Hindlimb muscle (tissue), 1 donor: ENCODE results near the gene ANKRD61. TPM values are rescaled to one million over a fixed set of nuclear protein-coding genes. Genes with fewer than 3 reads are reported as not detected.
"Not testable (repeated sequence)": the region's sequence is repeated elsewhere in the genome, so short reads cannot be mapped to it uniquely, and the experiment has no call there.

Source experiments
- DNase-seq: peaks from one replicate; pipeline ENCODE4 v3.0.0-alpha.2; 2013
- polyA plus RNA-seq: library from polyadenylated mRNA; unstranded; fragments of 120-200 nt; gene quantifications from one replicate; pipeline ENCODE4 v1.2.1, GENCODE V29; 2013; ENCODE audit not compliant: insufficient read length

ANKRD61 gene
- polyA plus RNA-seq, 1 donor, result 1.7 TPM

- DNase-seq, result no peak
Measured at GRCh38 chr7:6032167-6032566, 991 bp downstream of the ANKRD61 start.

DNA sequence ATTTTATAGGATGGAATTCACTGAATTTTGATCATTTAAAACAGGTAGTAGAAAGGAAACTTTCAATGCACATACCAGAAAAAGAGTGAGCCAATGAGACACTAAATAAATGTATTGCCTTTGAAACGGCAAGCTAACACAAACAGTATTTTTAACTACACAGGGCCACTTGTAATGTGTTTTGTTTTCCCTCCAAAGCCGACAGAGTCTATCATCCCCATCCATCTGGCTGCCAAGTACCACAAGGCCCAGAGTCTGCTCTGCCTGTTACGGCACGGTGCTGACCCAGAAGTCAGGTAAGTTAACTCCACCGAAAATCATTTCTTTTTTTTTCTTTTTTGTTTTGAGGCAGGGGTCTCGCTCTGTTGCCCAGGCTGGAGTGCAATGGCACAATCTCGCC lies 1.5 kb downstream of the ANKRD61 start:
- DNase-seq, result no peak

GRCh38 chr7:6035165-6035564 lies 4.0 kb downstream of the ANKRD61 start:
- no peak for DNase-seq

DNA sequence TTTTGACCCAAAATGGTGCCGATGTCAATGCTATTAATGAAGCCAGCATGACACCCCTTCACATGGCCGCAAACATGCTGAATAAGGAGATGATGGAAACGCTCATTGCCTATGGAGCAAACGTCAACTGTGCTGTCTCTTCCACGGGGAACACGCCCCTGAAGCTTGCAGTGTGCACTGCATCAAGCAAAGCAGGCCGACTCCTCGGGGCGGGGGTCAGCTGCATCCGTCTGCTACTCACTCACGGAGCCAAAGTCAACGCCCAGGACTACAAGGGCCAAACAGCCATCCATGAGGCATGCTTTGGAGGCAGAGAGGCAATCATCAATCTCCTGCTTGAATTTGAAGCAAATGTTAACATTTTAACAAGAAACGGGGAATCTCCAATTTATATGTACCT lies 4.5 kb downstream of the ANKRD61 start:
- no peak for DNase-seq

- no peak for DNase-seq
Measured at GRCh38 chr7:6049780-6050179, 18.6 kb downstream of the ANKRD61 start.

DNA sequence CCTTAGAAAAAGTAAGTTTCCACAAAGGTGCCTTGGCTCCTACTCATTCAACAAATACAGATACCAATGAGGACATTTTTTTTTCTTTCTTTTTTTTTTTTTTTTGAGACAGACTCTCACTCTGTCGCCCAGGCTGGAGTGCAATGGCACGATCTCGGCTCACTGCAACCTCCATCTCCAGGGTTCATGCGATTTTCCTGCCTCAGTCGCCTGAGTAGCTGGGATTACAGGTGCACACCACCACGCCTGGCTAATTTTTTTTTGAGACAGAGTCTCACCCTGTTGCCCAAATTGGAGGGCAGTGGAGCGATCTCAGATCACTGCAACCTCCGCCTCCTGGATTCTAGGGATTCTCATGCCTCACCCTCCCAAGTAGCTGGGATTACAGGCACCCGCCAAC lies 20.0 kb downstream of the ANKRD61 start:
- DNase-seq, result not testable (repeated sequence)

DNA sequence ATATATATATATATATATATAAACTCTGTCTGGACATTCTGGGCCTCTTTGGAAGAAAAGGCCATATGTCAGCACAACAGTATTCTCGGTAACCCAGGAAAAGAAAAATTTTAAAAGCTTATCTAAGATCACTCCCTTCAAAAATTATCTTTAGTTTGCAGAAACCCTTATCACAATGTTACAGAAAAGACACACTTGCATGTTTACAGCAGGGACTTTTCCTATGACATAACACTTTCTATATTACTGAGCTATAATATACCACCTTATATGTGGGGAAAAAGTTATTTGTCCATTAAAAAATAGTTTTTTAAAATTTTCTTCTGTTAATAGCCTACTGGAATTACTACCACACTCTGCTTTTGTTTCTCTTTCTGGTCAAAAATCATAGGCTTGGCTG lies 25.4 kb downstream of the ANKRD61 start:
- DNase-seq, result no peak

- DNase-seq, result no peak
Measured at GRCh38 chr7:6057316-6058129, 26.3 kb downstream of the ANKRD61 start.

GRCh38 chr7:6059941-6060340 lies 28.8 kb downstream of the ANKRD61 start:
- not testable (repeated sequence) for DNase-seq

DNA sequence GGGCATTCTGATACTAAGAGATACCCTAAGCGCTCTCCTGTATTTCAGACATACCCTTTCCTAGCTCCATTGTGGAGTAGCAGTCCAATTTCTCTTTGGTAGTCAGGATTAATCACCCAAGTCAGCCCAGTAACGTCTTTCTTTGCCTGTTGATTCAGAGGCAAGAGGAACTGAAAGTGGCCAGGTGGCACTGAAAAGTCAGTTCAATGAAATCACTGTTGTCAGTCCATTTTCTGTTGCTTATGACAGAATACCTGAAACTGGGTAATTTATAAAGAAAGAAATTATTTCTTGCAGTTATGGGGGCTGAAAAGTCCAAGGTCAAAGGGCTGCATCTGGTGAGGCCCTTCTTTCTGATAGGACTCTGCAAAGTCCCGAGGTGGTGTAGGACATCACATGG lies 40.2 kb downstream of the ANKRD61 start:
- DNase-seq, result no peak

- no peak for DNase-seq
Measured at GRCh38 chr7:6074612-6075380, 43.6 kb downstream of the ANKRD61 start.

DNA sequence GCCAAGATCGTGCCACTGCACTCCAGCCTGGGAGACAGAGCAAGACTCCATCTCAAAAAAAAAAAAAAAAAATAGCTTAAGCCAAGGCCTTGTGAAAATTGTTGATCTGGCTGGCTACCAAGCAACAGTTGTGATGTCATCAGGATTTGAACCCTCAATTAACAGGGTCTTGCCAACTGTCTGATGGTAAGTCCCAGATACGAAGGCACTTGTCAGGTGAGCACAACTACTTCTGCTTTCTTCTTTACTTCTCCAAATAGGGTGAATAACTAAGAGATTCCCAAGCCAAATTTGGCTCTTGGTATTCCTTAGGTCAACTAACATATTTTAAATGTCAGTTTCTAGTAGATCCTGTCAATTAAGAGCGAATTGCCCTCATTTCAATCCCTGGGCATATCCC lies 47.4 kb downstream of the ANKRD61 start:
- DNase-seq, result no peak

DNA sequence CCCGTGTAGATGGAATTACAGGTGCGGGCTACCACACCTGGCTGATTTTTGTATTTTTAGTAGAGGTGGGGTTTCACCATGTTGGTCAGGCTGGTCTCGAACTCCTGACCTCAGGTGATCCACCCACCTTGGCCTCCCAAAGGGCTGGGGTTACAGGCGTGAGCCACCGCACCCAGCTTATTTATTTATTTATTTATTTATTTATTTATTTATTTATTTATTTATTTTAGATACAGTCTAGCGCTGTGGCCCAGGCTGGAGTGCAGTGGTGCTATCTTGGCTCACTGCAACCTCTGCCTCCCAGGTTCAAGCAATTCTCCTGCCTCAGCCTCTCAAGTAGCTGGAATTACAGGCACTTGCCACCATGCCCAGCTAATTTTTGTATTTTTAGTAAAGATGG lies 51.9 kb downstream of the ANKRD61 start:
- not testable (repeated sequence) for DNase-seq

Other genes starting within 250 kb of the ANKRD61 start
- gene RNF216, start 249.7 kb upstream of the ANKRD61 start, polyA plus RNA-seq, result 28.5 TPM
- not detected for gene OCM, start 150.6 kb upstream of the ANKRD61 start, polyA plus RNA-seq
- 55.4 TPM for gene CCZ1, start 132.6 kb upstream of the ANKRD61 start, polyA plus RNA-seq
- 0.36 TPM for gene RSPH10B, start 60.7 kb upstream of the ANKRD61 start, polyA plus RNA-seq
- gene PMS2, start 22.3 kb upstream of the ANKRD61 start, polyA plus RNA-seq, result 10.6 TPM
- gene AIMP2, start 22.1 kb upstream of the ANKRD61 start, polyA plus RNA-seq, result 30.3 TPM
- 43.9 TPM for gene EIF2AK1, start 27.8 kb downstream of the ANKRD61 start, polyA plus RNA-seq
- 9.3 TPM for gene USP42, start 73.6 kb downstream of the ANKRD61 start, polyA plus RNA-seq
- gene CYTH3, start 241.2 kb downstream of the ANKRD61 start, polyA plus RNA-seq, result 43.3 TPM